Spleen (tissue), 7 donors: ENCODE measurements around the gene MEST.

Experiments used
- POLR2A ChIP-seq, 3 donors: fragments of 450-650 bp; IDR thresholded peaks; one replicate each; pipeline ENCODE4 v1.5.1; 2017; ENCODE audit warnings: antibody characterized with exemption in 3 of 3, mild to moderate bottlenecking in 1 of 3
- TF ChIP-seq, protein P1 (sequence below), 11 experiments: fragments of 200-600 bp in 7 of 11; fragments of 450-650 bp in 4 of 11; sonication (generic) in 4 of 11; IDR thresholded peaks in 8 of 11; conservative IDR thresholded peaks in 3 of 11; 1 replicate in 7 of 11; 2 replicates in 4 of 11; pipeline versions ENCODE4 v1.4.0 to v1.8.0; 2016 to 2021; ENCODE audit warnings: antibody characterized with exemption in 11 of 11, inconsistent platforms in 4 of 11, mild to moderate bottlenecking in 1 of 11
- donor health status: DM: no; HTN: no; CAD: no; lungs with moderate emphysema.
- donor health status: DM: no; HTN: no; CAD: no.
- donor health status: DM: no; HTN: no; CAD: no.

DNA sequence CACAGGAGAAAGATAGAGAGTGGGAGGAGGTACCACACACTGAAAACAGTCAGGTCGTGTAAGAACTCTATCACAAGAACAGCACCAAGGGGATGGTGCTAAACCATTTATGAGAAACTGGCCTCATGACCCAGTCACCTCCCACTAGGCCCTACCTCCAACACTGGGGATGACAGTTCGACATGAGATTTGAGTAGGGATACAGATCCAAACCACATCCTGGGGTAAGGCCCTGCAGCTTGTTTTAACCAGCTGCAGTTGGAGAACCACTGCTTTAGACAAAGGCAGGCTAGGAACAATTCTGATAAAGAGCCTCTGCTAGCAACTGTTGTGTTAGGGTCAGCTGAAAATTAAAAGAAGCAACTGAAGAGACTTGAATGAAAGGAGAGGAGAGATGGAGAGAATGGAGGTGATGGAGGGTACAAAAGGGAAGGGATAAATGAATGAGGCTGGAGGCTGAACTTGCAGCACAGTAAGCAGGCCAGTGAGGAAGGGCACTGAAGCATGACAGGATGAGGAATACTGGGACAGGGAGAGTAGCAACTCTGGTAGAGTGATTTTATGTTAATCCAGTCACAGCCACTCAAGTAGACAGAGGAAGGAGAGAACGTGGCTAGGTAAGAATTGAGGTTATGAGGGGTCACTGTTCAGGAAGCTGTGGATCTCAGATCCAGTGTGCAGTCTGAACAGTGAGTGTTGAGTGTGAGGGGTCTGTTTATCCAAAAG lies 23.6 kb downstream of the MEST start:
- TF ChIP-seq POLR2A (IDR thresholded peaks at IDR 0.05) = no peak
- TF ChIP-seq, protein P1, sequence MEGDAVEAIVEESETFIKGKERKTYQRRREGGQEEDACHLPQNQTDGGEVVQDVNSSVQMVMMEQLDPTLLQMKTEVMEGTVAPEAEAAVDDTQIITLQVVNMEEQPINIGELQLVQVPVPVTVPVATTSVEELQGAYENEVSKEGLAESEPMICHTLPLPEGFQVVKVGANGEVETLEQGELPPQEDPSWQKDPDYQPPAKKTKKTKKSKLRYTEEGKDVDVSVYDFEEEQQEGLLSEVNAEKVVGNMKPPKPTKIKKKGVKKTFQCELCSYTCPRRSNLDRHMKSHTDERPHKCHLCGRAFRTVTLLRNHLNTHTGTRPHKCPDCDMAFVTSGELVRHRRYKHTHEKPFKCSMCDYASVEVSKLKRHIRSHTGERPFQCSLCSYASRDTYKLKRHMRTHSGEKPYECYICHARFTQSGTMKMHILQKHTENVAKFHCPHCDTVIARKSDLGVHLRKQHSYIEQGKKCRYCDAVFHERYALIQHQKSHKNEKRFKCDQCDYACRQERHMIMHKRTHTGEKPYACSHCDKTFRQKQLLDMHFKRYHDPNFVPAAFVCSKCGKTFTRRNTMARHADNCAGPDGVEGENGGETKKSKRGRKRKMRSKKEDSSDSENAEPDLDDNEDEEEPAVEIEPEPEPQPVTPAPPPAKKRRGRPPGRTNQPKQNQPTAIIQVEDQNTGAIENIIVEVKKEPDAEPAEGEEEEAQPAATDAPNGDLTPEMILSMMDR (IDR thresholded peaks at IDR 0.05 in 8 of 11, conservative IDR thresholded peaks at IDR 0.05 in 3 of 11) = no peak
